GM06990 (cell line): ENCODE data around the gene RBBP4.

ENCODE experiments used
- DNase-seq: peaks from one replicate; pipeline ENCODE4 v3.0.0-alpha.2; 2011; ENCODE audit not compliant: insufficient read length; ENCODE audit errors: extremely low read depth
- H3K27me3 ChIP-seq: replicated peaks from 2 replicates; pipeline ENCODE4 v1.6.0; 2011; ENCODE audit warnings: low read length; ENCODE audit not compliant: control insufficient read depth, insufficient read depth
- H3K36me3 ChIP-seq: 2 replicates; pipeline ENCODE4 v1.5.1; 2011; ENCODE audit warnings: low read length; ENCODE audit not compliant: control insufficient read depth, insufficient read depth
- H3K4me3 ChIP-seq: replicated peaks from 2 replicates; pipeline ENCODE4 v1.5.1; 2011; ENCODE audit warnings: low read depth, mild to moderate bottlenecking, control low read depth, low read length
- CTCF ChIP-seq: IDR thresholded peaks from 2 replicates; pipeline ENCODE4 v1.5.1; 2011; ENCODE audit warnings: low read length, control low read depth, mild to moderate bottlenecking, inconsistent platforms; ENCODE audit not compliant: insufficient read depth, poor library complexity, severe bottlenecking

The RBBP4 gene

GRCh38 chr1:32681999-32682398 lies 31.0 kb downstream of the RBBP4 start:
- H3K4me3 ChIP-seq = no peak overlapping the region
- H3K27me3 ChIP-seq = no peaks in the 10 kb centered on the region
- TF ChIP-seq CTCF = no peak
- DNase-seq = no peak
- H3K36me3 ChIP-seq = peaks cover 17% of the 10 kb centered on the region

GRCh38 chr1:32683397-32683796 lies 32.4 kb downstream of the RBBP4 start:
- Histone ChIP-seq H3K36me3 (peaks cover 14% of the 10 kb centered on the region), H3K4me3 (no peak overlapping the region), H3K27me3 (no peaks in the 10 kb centered on the region)
- no peak for TF ChIP-seq CTCF
- no peak for DNase-seq

- peaks cover 14% of the 10 kb centered on the region for H3K36me3 ChIP-seq
- no peak for TF ChIP-seq CTCF
- no peak for DNase-seq
- no peaks in the 10 kb centered on the region for H3K27me3 ChIP-seq
- H3K4me3 ChIP-seq = no peak overlapping the region
These were observed 33.3 kb downstream of the RBBP4 start for GRCh38 chr1:32684167-32684811.

GRCh38 chr1:32685498-32685897 lies 34.5 kb downstream of the RBBP4 start:
- no peaks in the 10 kb centered on the region for H3K27me3 ChIP-seq
- no peak for DNase-seq
- H3K36me3 ChIP-seq = peaks cover 14% of the 10 kb centered on the region
- no peak for TF ChIP-seq CTCF
- no peak overlapping the region for H3K4me3 ChIP-seq

GRCh38 chr1:32686387-32686786 lies 35.4 kb downstream of the RBBP4 start:
- DNase-seq = no peak

More at GRCh38 chr1:32686387-32686786, 35.4 kb downstream of the RBBP4 start:
- Histone ChIP-seq H3K27me3 (no peaks in the 10 kb centered on the region), H3K36me3 (peaks cover 13% of the 10 kb centered on the region), H3K4me3 (no peak overlapping the region)
- no peak for TF ChIP-seq CTCF
